GM19023 (cell line): Measurements from ENCODE around the gene ULBP1.
"Not testable (repeated sequence)": the region's sequence is repeated elsewhere in the genome, so short reads cannot be mapped to it uniquely, and the experiment has no call there.

ENCODE experiments used
- ATAC-seq: cut with Tn5 transposase; IDR thresholded peaks from one replicate; pipeline ENCODE4 v1.9.1; 2021; ENCODE audit warnings: mild to moderate bottlenecking, moderate library complexity; ENCODE audit not compliant: unreplicated experiment

ULBP1 gene

GRCh38 chr6:149963462-149964307 lies at the start of gene ULBP1:
ULBP1 (plus strand) TSS chr6:149963943; CDS start chr6:149964050, 107 bp downstream.
- ATAC-seq: no peak

- no peak for ATAC-seq
Measured at GRCh38 chr6:149915970-149916865, 47.5 kb upstream of the ULBP1 start.

GRCh38 chr6:149917679-149918078 lies 46.1 kb upstream of the ULBP1 start:
- no peak for ATAC-seq

GRCh38 chr6:149918151-149918905 lies 45.4 kb upstream of the ULBP1 start:
- ATAC-seq: no peak

GRCh38 chr6:149919126-149919833 lies 44.5 kb upstream of the ULBP1 start:
- ATAC-seq: not testable (repeated sequence)

- no peak for ATAC-seq
Measured at GRCh38 chr6:149919834-149920225, 43.9 kb upstream of the ULBP1 start.

GRCh38 chr6:149921361-149921760 lies 42.4 kb upstream of the ULBP1 start:
- ATAC-seq: no peak

GRCh38 chr6:149922091-149922490 lies 41.7 kb upstream of the ULBP1 start:
- not testable (repeated sequence) for ATAC-seq

GRCh38 chr6:149922642-149923326 lies 41.0 kb upstream of the ULBP1 start, which contains the start of gene RAET1G:
RAET1G (minus strand) TSS chr6:149923121; CDS start chr6:149923010, 111 bp downstream.
- no peak for ATAC-seq

GRCh38 chr6:149923327-149923986 lies 40.3 kb upstream of the ULBP1 start:
- no peak for ATAC-seq

GRCh38 chr6:149924206-149924932 lies 39.4 kb upstream of the ULBP1 start:
- no peak for ATAC-seq

GRCh38 chr6:149924933-149925252 lies 38.9 kb upstream of the ULBP1 start:
- ATAC-seq: no peak

- no peak for ATAC-seq
Measured at GRCh38 chr6:149925253-149925973, 38.3 kb upstream of the ULBP1 start.

GRCh38 chr6:149925974-149926777 lies 37.6 kb upstream of the ULBP1 start:
- ATAC-seq: peak; percentile 60

- not testable (repeated sequence) for ATAC-seq
Measured at GRCh38 chr6:149927025-149927424, 36.7 kb upstream of the ULBP1 start.

- no peak for ATAC-seq
Measured at GRCh38 chr6:149929422-149929821, 34.3 kb upstream of the ULBP1 start.

GRCh38 chr6:149931501-149931900 lies 32.2 kb upstream of the ULBP1 start:
- ATAC-seq: no peak
